HUDEP-2 (cell line): Measurements from ENCODE around the gene GALNTL6.

ENCODE experiments used
- DNase-seq, 76 experiments: peaks; one replicate each; lab custom pipeline; 2025; ENCODE audit not compliant: unreplicated experiment in 76 of 76; lab: John Stamatoyannopoulos, UW

GALNTL6 gene

DNA sequence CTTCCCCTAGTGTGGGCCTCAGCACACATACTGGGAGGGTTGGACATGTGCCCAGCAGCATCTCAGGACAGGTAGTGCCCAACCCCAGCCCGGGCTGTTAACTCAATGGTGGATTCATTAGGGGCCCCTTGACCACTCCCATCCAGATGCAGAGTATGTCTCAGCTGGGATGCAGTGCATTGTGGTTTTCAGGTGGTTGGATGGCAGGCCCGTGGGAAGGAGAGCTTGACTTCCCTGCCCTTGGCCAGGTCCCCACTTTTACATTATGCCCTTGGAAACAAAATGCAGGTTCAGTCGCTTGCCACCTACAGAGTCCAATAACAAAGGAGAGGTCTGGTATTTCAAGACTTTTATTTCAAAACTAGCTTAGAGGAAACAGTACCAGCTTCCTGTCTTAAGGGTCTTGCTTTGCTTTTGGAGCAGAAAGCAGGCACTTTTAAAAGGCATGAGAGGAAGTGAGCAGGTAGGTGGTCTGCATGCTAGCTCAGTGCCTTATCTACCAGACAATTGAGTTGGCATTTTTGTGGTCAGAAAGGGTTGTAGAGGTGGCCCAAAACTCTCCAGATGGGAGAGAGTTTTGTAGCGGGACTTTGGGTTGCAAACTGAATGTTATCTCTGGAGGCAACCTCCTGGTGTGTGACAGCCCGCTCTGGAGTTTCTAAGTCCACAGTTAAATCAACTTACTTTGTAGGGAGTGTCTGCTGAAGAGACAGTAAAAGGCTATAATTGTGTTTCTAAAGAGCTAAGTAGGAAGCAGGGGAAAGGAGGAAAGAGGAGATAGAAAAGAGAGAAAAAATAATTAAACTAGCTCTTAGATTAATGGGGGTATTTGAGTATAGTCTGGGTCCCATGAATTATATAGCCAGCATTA lies 171.0 kb downstream of the GALNTL6 start:
- no peak for DNase-seq

DNA sequence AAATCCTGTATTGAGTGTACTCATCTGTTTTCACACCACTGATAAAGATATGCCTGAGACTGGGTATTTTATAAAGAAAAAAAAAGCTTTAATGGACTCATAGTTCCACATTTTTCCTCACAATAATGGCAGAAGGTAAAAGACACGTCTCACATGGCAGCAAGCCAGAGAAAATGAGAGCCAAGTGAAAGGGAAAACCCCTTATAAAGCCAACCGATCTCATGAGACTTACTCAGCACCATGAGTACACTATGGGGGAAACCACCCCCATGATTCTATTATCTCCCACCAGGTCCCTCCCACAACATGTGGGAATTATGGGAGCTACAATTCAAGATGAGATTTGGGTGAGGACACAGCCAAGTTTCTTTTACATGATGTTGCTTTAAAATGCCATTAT lies 171.9 kb downstream of the GALNTL6 start:
- no peak for DNase-seq

DNA sequence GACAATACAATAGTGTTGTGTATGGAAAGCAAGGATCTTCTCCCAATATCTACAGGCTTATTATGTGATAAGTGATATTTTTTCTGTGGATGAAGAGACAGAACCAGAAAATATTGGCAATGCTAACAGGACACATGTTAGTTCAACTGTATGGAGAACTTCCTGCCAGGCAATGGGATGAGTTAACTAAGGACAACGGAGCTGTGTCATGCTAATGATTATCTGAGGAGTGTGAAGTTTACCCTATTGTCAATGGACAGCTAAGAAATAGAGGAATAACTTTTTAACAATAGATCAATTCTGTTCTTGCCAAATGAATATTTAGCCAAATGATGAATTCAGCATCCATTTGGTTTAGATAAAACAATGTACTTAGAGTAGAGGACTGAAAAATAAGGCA lies 180.0 kb downstream of the GALNTL6 start:
- DNase-seq = no peak

DNA sequence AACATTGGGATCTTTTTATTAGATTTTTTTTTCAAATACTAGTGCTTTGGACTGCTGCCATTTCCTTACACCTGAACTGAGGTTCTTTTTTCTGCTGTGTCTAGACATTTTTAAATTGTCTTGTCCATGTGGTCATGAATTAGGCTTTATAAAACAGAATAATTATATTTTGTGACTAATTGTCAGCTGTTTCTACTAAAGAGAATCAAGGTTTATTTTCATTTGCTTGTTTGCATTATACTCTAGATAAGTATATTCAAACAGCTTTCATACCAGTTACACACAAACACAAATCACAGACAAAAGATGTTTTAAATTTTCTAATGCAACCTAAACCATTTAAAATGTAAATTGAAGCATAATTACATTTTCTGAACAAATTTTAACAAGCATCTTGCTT lies 194.7 kb downstream of the GALNTL6 start:
- DNase-seq = no peak

DNA sequence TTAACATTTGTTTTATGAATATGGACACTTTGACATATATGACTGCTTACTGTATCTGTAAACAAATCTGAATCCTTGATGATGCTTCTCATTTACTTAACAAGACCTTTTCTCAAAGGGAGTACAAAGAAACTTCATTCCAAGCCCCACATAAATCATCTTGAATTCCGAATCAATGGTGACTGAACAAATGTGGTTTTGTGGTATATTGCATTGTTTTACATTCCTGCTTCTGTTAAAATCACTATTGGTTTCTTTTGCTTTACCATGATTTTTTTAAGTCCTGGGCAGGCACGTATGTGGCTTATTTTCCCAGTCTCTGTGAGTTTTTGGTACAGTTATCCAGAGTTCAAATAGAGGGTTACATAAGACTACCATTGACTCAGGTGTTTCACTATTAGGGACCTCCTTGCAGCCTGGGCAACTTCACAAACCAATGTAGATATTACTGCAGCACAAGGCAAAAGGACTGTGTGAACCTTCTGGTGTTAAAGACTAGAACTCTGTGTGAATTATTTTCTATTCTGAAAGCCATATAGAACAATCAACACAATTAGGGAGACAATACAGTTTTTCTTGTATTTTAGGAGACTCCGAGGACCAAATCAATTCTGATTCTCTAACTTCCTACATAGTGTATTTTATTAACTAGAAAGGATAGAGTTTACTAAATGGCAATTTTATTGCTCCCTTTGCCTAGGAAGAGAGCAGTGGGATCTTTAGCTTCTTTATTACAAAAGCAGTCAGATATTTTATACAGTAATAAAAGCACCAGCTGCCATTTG lies 196.4 kb downstream of the GALNTL6 start:
- DNase-seq = no peak

DNA sequence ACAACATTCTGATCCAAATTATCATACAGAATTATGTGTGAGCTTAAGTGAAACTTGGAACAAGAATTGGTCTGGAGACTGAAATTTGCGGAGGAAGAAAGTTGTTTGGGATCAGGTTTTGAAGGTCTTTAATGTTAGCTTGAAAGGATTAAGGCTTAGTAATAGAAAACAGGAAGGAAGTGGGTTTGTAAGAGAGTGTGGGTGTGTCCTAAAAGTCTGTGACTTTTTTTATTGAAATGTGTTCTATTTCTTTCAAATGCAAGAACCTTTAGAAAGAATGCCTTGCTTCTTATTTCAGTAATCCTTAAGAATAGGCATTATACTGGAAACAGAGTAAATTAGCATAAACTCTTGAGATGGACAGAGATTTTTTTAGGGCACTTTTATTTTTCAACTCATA lies 198.0 kb downstream of the GALNTL6 start:
- DNase-seq = no peak

DNA sequence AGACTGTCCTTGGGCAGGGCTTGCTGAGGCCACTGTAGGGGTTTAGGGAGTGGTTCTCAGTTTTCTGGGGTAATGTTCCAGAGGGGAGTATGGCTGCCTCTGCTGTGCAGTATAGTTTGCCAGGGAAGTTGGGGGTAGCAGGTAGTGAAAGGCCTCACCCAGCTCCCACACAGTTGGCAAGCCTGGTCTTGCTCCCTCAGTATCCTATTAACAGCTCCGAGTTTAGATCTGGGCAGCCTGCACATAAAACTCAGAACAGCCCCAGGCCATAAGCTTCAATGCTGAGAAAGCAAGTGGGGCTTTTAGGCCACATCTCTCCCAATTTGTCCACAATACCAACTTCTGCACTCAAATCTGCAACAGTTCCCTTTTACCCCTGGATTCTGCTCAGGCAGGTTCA lies 205.2 kb downstream of the GALNTL6 start:
- DNase-seq = no peak

DNA sequence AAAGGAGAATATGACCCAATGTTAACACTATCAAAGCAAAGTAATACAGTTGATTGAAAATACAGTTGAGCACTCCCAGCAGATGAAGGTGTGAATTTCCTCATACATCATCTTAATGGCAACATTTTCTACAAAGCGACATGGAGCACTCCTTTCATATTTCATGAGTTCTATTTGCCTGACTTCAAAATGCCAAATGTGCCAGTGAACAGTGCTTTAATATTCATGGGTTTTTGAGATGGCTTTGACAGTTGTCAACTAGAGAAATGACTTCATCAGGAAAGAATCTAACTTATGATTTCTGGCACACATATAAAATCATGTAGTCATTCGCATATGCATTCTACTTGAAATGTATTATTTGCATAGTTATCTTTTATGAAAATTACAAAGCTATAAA lies 222.4 kb downstream of the GALNTL6 start:
- DNase-seq = no peak

DNA sequence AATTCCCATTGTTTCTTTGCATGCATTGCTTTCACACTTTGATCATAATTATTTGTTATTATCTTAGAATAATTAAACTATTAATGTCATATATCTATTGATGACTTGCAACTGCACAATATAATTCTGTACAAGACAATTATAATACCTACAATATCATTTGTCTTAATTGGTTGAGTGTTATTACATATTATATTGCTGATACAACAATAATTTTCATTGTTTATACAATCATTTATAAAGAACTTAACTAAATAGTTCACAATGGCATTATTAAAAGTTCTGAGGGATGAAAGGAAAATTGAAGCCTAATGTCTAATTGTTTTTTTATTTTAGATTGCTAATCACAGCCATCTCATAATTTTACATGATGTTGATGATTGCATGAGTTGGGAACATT lies 227.6 kb downstream of the GALNTL6 start:
- no peak for DNase-seq

DNA sequence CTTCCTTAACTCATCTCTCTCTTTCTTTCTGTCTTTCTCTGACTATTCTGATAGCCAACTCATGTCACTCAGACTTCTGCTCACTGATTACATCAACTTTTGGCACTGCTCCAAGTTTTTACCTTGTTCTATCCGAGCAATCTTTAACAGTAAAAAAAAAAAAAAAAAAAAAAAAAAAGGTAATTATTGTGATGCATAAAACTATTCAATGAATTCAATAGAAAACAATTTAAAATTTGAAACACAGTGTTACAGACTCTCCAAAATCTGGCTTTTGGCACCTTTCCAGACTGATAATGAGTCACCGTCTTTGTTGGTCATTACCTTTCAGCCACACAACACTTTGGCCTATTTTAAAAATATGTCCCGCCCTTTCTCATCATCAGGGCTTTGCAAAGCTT lies 229.5 kb downstream of the GALNTL6 start:
- DNase-seq = peak in 1 of 76 experiments; percentile 4

DNA sequence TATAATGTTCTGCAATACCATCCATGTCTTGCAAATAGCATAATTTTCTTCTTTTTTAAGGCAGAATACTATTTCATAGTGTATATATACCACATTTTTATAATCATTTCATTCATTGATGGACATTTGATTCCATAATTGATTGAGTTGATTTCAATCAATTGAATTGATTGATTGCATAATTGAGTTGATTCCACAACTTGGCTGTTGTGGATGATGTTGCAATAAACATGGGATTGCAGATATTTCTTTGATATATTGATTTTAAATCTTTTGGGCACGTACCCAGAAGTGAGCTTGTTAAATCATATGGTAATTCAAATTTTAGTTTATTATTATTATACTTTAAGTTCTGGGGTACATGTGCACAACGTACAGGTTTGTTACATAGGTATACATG lies 232.8 kb downstream of the GALNTL6 start:
- no peak for DNase-seq

DNA sequence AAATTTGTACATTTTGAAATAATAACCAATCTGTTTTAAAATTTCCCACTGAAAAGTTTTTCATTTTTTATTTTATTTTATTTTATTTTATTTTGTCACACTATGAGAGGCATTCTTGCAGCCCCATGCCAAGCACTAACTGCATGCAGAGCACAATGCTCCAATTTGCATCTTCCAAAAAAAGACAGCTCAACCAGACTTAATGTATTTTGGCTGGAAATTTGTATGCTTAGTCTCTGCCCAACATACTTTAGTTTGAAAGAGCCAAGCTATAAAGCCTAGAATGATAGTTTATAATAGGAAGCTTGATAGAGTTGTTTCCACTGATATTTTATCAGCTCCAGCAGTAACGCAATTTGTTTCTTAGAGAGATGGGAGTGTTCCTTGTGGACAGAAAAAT lies 235.5 kb downstream of the GALNTL6 start:
- no peak for DNase-seq

DNA sequence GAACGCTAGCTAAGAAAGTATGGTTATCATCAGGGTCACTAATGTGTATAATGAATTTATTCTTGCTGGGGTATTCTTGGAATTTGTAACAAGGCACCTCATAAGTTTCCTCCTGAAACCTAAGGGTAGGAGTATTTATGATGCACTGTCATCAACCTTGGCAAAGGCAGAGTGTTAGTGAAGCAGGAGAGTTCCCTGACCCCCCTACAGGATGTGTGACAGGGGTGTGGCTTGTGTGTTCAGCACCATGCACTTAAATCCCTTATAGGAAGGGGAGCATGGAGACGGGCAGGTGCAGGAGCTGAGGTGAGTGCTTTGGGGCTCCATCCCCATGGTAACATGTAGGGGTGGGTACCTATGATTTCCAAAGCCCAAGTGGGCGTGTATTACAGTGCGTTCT lies 237.7 kb downstream of the GALNTL6 start:
- no peak for DNase-seq

DNA sequence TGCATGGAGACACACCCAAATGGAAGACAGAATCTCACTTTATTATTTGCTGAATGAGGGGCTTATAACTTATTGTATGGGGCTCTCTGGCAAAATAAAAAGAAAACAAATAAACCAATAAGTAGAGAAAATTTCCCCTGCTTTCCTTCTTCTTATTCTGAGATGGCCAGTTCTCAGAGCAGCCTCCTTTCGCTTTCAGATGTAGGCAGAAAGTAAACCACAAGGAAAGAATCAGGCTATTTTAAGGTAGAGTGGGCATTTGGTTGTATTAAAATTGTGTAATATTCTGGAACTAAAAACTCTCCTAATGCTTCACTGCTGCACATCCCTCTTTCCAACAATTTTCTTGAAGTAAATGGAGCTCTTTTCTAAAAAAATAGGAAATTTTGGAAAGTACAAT lies 241.8 kb downstream of the GALNTL6 start:
- DNase-seq = no peak

DNA sequence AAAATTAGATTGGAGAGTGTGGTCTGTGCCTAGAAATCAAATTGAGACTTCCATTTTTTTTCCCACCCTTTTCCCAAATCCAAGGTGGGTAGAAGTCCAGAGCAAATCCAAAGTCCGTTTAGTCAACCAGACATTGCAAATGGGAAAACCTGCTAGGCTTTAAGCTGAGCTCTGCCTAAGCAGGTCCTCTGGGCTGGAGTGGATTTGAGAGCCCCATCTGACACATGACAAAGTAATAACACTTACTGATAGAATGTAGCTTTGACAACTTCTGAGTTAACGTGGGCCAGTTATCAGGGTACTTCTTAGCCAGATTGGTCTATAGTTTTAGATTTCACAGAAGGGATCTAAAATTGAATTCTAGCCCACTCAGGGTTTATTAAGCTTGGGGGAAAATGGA lies 242.3 kb downstream of the GALNTL6 start:
- DNase-seq = no peak

DNA sequence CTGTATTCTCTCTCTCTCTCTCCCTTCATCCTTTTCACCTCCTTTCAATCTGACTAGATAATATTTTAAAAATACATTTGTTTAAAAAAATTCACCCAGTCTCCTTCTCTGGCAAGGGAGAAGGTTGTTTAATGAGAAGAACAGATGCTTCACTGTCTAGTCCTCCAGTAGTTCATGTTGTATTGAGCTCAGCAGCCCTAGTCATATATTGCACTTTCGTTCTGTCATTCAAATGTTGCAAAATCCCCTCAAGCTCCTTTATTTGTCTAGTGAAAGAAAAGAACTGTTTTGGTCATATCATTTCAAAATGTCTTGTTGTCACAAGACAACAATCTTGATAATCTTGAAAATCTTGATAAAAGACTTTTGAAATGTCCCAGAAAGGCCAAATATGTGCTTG lies 248.0 kb downstream of the GALNTL6 start:
- DNase-seq = no peak

DNA sequence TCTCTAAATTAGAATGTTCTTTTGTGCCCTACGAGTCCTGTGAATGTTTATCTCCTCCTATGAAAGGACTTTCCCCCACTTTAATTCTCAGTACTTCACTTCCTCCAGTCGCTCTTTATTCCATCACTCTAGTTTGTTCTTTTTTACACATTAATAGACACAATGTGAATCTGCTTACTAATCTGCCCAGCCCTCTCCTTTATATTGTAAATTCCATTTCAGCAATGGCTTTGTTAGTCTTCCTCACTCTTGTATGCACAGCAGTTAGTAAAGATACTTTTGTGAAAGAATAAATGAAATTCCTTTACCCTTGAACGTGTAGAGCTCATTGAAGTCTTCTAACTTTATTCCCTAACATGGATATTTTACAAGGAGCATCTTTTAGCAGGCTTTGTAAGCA lies 255.3 kb downstream of the GALNTL6 start:
- DNase-seq = no peak

DNA sequence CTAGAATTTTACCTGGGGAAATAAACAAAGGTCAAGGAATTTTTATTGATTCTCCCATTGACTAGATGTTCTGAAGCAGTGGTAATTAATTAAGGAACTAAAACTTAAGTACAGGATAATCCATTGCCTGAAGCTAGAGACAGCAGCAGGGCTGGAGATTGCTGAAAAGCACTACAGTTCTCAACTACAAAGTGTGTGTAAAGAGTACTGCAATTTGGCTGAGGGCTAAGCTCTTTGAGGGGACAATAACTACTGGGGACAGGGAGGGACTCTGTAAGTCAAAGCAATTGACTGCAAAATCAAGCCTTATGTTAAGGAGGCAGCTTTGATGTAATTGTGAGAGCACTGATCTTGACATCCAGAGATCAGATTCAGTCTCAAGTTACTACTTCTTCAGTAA lies 260.4 kb downstream of the GALNTL6 start:
- no peak for DNase-seq

DNA sequence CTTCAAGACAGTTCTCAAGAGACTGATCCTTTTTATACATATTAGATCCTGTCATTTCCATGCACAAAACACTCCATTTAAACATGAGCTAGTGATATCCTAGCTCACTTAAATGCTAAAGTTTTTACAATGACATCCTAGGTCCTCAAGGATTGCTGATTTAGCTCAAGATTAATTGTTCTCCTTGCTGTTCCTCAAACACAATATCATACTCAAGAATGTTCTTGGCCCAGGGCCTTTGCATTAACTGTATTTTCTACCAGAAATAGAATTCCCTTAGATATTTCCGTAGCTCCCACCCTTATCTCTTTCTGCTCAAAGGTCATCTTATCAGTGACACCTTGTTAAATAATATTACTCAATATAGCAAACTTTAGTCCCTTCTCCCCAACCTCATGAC lies 270.1 kb downstream of the GALNTL6 start:
- DNase-seq = no peak

DNA sequence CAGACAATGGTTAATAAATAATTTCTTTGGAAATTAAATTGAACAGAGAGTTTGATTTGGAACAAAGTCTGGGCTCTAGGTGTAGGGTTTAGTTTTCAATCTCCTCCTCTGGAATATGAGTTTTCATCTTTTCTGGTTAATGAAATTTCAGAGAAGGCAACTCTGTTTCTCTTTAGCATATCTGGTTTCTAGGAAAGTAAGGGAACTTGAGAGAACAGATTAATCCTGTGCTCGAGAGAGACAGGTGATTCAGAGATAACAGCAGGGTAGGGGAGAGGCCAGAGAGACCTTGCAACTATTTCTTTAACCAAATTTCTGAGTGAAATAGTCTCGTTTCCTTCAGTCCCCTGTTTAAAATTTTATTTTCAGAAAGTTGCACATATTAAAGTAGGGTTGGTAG lies 275.4 kb downstream of the GALNTL6 start:
- no peak for DNase-seq

DNA sequence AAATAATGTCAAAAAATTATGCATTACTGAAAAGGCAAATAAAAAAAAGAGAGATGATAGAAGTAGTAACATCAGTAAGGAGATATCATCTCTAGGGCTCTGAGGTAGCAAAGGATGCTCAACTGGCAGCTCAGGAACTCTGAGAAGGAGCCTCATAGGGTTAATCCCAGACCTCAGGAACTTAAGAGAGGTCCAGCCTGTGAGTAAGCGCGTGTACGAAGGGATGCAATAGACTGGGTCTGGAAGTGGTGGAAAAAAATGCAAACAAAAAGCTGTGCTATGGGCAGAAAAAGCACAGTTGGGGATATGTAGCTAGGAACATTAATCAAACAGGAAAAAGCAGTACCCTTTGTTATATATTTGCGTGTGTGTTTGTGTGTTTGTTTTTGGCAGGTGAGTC lies 282.0 kb downstream of the GALNTL6 start:
- no peak for DNase-seq

DNA sequence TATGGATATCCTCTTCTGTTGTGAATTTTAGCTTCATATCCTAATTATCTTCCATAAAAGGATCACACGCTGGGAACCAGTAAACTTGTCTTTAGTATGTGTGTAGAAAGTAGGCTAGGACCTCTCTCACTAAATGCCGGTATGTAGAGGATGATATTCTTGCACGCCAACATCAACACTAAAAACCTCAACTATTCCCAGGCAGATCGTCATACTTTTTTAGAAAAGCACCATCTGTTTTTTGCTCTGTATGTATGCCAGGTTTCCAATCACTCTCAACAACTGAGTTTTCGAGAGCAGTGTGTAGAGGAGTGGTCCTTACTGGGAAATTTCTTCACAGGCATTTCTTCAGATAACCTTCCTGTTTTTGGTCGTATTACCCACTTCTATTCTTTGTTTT lies 283.6 kb downstream of the GALNTL6 start:
- no peak for DNase-seq
